HG03342 (cell line): ENCODE measurements around the gene SLCO4A1.
"Not testable (repeated sequence)": the region's sequence is repeated elsewhere in the genome, so short reads cannot be mapped to it uniquely, and the experiment has no call there.

ENCODE experiments used
- ATAC-seq: cut with Tn5 transposase; IDR thresholded peaks from one replicate; pipeline ENCODE4 v1.9.1; 2021; ENCODE audit warnings: mild to moderate bottlenecking, moderate library complexity; ENCODE audit not compliant: unreplicated experiment

The SLCO4A1 gene

GRCh38 chr20:62622178-62622876 is 20.0 kb upstream of the SLCO4A1 start:
- ATAC-seq, result no peak

DNA sequence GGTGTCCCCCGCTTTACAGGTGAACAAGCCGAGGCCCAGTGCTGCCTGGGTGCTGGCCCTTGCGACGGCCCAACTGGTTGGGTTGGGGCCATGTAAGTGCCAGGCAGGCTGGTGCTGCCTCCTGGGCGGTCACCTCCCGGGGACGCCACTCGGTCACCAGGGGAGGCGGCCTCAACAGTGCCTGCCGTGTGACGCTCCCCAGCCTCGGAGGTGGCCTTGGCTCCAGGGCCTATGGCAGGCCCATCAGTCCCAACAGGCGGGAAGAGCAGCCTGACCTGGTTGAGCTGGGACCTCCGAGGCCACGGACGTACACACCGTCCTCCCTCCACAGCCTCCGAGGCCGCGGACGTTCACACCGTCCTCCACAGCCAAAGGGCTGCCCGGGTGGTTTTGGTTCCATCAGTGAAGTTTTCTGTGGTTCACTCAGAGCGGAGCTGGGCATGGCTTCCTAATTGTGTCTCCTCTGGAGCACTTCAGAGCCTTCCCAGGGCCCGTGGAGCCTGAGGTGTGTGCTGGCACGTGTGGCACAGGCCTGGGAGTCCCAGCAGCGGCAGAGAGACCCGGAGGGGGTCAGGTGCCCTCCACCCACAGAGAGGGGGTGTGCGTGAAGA is 19.3 kb upstream of the SLCO4A1 start:
- ATAC-seq, result no peak

- peak; percentile 83 for ATAC-seq
Measured at GRCh38 chr20:62623488-62624324, 18.6 kb upstream of the SLCO4A1 start.

DNA sequence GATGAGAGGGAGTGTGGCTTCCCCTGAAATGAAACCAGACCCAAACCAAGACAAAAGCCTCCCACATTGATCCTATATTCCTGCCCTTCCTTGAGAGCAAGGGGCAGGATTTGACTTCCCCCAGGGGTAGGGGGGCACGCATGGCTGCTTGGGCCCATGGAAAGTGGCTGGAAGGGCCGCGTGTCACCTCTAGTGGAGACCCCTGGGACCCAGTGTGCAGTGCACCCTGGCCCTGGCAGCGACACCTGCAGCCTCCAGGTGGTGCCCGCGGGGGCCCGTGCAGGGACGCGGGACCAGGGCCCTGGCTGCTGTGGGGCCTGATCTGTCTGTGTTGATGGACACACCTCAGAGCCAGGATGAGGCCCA is 18.0 kb upstream of the SLCO4A1 start:
- ATAC-seq, result peak; percentile 37

DNA sequence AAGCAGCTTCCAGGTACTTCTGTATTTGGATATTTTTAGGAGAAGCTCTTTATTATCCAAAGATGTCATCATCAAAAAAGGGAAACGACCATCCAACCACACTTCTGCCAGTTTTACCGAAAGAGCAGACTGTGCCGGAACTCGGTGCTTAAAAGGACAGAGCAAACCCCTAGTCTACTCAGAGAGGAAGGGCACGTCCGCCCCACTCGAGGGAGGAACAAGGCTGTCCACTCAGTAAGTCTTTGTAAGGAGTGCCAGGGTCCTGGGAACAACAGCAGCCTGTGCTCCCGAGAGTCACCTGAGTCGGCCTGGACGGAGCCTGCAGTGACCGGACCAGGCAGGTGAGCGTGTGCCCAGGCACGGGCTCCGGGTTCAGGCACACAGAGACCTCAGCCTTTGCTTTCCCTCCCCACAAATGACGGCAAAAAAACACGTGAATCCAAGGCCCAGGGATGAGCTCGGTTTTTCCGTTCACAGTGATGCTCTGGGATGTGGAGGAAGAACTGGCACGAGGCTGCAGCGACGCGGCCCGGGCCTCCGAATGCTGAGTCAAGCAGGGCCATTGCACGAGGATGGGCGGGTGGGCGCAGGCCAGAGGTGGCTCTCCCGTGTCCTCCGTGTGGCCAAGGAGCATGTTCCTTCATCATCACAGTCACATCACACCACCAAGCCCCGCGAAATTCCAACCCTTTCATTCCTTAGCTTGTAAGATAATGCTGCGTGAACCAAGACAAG is 17.4 kb upstream of the SLCO4A1 start:
- no peak for ATAC-seq

DNA sequence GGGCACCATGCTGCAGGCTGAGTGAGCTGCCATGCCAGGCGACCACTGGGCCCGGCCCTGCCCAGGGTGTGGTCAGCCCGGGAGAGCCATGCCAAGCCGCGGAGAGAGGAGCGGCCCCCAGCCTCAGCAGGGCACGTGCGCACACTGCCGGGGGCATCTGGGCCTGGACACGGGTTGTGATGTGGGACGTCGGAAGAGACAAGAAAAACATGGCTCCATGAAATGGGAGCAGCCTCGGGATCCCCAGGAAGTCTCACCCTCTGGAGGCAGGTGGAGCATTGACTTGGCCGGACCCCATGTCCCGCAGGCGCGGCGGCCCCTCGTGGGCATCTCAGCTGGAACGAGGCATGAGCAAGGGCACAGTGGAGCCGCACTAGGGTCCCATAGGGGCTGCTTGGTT is 16.8 kb upstream of the SLCO4A1 start:
- ATAC-seq, result no peak

GRCh38 chr20:62625921-62626547 is 16.3 kb upstream of the SLCO4A1 start:
- no peak for ATAC-seq

DNA sequence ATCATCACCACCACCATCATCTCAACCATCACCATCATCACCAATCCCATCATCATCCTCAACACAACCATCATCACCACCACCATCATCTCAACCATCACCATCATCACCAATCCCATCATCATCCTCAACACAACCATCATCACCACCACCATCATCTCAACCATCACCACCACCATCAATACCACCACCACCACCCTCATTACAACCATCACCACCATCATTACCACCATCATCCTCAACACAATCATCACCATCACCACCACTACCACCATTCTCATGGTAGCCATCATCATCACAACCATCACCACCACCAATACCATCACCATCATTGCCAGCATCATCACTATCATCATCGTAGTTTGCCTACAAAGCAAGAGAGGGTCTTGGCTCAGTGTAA is 14.9 kb upstream of the SLCO4A1 start:
- not testable (repeated sequence) for ATAC-seq

GRCh38 chr20:62627901-62628612 is 14.2 kb upstream of the SLCO4A1 start:
- ATAC-seq, result no peak

GRCh38 chr20:62628691-62629090 is 13.6 kb upstream of the SLCO4A1 start:
- ATAC-seq, result no peak

- no peak for ATAC-seq
Measured at GRCh38 chr20:62629864-62630470, 12.3 kb upstream of the SLCO4A1 start.

DNA sequence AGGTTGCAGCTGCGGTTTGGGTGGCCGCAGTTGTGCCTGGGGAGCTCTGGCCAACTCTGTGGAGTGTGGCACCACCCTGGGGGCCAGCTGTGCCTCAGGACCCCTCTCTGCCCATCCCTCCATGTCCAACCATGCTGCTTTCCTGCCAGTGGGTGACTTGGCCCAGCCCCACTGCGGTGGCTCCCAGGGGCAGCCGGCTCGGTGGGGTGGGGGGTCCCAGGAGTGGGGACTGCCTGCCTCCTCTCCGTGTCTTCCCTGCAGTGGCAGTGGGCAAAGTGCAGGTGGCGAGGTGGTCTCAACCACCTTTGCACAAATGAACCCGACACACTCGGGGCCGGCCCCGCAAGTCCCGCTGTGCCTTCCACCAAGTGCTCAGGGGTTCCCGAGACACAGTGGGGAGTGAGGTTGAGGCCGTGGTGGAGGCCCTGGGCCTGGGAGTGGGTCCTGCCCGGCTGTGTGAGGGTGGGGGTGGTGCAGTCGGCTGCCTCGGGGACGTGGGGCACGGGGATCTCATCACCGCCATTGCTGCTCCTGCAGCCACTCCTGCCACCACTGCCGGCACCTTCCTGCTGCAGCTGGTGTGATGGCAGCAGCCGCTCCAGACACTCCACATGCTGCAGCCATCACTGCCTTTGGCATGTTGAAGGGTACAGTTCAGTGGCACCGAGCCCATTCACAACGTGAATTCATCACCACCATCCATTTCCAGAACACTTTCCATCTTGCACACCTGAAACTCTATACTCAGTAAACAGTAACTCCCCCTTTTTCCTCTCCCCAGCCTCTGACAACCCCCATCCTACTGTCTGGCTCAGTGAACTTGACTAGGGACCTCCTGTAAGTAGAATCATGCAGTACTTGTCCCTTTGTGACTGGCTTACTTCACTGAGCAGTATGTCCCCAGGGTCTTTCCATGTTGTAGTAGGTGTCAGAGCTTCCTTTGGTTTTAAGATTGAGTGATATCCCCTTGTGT is 10.7 kb upstream of the SLCO4A1 start:
- no peak for ATAC-seq

DNA sequence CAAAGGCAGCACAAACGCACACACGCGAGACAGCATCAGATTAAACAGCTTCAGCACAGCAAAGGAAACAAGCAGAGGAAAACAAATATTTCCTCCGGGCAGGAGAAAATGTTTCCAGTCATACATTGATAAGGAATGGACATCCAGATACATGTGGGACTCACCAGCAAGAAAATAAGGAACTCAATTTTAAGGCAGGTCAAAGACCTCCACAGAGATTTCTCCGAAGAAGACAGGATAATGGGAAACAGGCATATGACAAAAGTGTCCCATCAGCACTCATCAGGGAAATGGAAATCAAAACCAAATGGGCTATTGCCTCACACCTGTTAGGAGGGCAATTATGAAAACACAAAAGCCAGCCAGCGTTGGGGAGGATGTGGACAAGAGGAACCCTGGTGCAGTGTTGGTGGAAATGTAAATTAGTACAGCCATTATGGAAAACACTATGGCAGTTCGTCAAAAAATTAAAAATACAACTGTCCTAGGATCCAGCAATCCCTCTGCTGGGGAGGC is 9.7 kb upstream of the SLCO4A1 start:
- no peak for ATAC-seq

GRCh38 chr20:62633598-62634329 is 8.5 kb upstream of the SLCO4A1 start:
- ATAC-seq, result no peak

DNA sequence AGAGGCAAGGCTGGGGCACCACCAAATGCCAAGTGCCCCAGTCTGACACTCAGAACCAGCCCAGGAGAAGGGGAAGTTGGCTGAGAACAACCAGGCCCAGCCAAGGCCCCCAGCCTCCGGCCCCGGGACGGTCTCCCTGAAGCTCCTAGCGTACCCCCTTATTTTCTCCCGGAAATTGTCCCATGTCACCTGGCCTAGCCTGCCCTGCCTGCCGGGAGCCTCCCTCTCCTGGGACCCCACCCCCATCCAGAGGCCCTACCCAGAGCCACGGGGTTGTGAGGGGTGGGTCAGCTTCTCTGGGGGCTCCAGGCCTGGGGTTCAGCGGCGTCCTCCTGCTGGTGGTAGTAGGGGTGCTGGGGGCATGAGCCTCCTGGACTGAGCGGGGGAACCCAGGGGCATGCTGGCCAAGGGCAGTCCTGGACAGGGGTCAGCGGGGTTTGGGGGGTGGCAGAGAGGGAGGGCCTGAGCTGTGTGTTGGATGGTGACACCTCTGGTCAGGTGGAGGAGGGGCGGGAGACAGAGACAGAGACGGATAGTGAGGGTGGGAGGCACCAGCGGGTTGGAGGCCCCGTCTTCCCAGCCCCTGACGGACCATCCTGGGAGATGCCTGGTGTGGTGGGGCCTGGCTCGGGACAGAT is 7.9 kb upstream of the SLCO4A1 start:
- no peak for ATAC-seq

- ATAC-seq, result no peak
Measured at GRCh38 chr20:62635232-62635631, 7.1 kb upstream of the SLCO4A1 start.

- no peak for ATAC-seq
Measured at GRCh38 chr20:62635852-62636251, 6.5 kb upstream of the SLCO4A1 start.
